Measurements from ENCODE around the gene SLC31A1. TPM values are rescaled to one million over a fixed set of nuclear protein-coding genes. Genes with fewer than 3 reads are reported as not detected.

SLC31A1 gene
- total and polyA plus RNA-seq, 2 donors (not counting 1 experiment from before 2014, with no cell fraction given), result 1.1 to 3.2 TPM

DNA sequence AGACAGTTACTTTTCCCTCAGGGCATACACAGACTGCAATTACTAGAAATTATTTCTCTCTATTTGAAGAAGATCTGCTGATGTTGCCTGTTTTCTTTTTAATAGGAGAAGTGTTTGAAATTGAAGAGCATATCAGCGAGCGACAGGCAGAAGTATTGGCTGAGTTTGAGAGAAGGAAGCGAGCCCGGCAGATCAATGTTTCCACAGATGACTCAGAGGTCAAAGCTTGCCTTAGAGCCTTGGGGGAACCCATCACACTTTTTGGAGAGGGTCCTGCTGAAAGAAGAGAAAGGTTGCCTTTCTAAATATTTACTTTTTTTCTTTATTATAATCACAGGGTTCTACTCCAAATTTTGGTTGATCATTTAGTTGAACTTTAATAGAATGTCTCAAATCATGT, 57.5 kb downstream of the SLC31A1 start:
- CTCF ChIA-PET, result no interaction called here
- intact Hi-C loops (cut with micrococcal nuclease), result loop anchor here (5.0 to 10.0 kb wide), 3 partner anchors 596 to 1797 kb away; partner anchors contain the start of genes DNAJC25, ECPAS and ZNF618
- H3K4me2 ChIP-seq (replicated peaks; ENCODE audit: low read depth, low read length, poor library complexity, severe bottlenecking), result no peak overlapping the region
- H3K4me1 ChIP-seq (ENCODE audit: control insufficient read depth in 2 of 2, insufficient read depth in 2 of 2, low read length in 2 of 2), result peaks cover 9 to 16% of the 10 kb centered on the region in 2 donors
- H2AFZ ChIP-seq (ENCODE audit: insufficient read depth, low read depth, low read length, poor library complexity, severe bottlenecking), result no peak overlapping the region
- Mint-ChIP-seq H3K27ac (no peak overlapping the region), H3K27me3 (no peaks in the 10 kb centered on the region), H3K4me3 (no peak overlapping the region), H3K4me1 (peaks cover 16% of the 10 kb centered on the region), H3K9me3 (ENCODE audit: insufficient read depth) (no peaks in the 10 kb centered on the region)
- H3K27ac ChIP-seq (ENCODE audit: low read length in 2 of 2), result no peak overlapping the region
- ATAC-seq (ENCODE audit: low read depth) (no peak), DNase-seq (no peak)
- H3K9ac ChIP-seq (ENCODE audit: low read length), result no peak overlapping the region
- H3K36me3 ChIP-seq (replicated peaks in 1 of 2; ENCODE audit: control extremely low read depth in 1 of 2, control insufficient read depth in 1 of 2, extremely low read depth in 1 of 2, insufficient read depth in 2 of 2, low read length in 1 of 2), result peaks cover 26 to 56% of the 10 kb centered on the region in 2 experiments
- H3K4me3 ChIP-seq (ENCODE audit: control extremely low read depth in 1 of 5, extremely low read depth in 1 of 5, insufficient read depth in 1 of 5, low read depth in 2 of 5, low read length in 4 of 5), result no peak overlapping the region
- no peaks in the 10 kb centered on the region for H3K27me3 ChIP-seq (replicated peaks in 1 of 4; ENCODE audit: control extremely low read depth in 1 of 4, control insufficient read depth in 3 of 4, insufficient read depth in 4 of 4, low read length in 3 of 4)
- peaks cover 41% of the 10 kb centered on the region for H3K79me2 ChIP-seq (ENCODE audit: control insufficient read depth, insufficient read depth, low read length)
- no peaks in the 10 kb centered on the region for H3K9me3 ChIP-seq (ENCODE audit: control extremely low read depth in 1 of 3, control insufficient read depth in 2 of 3, insufficient read depth in 1 of 3, low read length in 2 of 3)
- peaks cover 5% of the 10 kb centered on the region for H4K20me1 ChIP-seq (ENCODE audit: control insufficient read depth, insufficient read depth, low read length, poor library complexity, severe bottlenecking)
- 87% methylated on average over 4 of the region's 4 CpGs for WGBS (ENCODE audit: insufficient coverage)
- TF ChIP-seq, protein P1, sequence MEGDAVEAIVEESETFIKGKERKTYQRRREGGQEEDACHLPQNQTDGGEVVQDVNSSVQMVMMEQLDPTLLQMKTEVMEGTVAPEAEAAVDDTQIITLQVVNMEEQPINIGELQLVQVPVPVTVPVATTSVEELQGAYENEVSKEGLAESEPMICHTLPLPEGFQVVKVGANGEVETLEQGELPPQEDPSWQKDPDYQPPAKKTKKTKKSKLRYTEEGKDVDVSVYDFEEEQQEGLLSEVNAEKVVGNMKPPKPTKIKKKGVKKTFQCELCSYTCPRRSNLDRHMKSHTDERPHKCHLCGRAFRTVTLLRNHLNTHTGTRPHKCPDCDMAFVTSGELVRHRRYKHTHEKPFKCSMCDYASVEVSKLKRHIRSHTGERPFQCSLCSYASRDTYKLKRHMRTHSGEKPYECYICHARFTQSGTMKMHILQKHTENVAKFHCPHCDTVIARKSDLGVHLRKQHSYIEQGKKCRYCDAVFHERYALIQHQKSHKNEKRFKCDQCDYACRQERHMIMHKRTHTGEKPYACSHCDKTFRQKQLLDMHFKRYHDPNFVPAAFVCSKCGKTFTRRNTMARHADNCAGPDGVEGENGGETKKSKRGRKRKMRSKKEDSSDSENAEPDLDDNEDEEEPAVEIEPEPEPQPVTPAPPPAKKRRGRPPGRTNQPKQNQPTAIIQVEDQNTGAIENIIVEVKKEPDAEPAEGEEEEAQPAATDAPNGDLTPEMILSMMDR (IDR thresholded peaks at IDR 0.05), result no peak
- no peak for TF ChIP-seq EZH2 (IDR thresholded peaks at IDR 0.05; ENCODE audit: borderline replicate concordance, insufficient read depth, low read depth, low read length, poor library complexity, severe bottlenecking)
- POLR2A ChIA-PET, result no interaction called here

DNA sequence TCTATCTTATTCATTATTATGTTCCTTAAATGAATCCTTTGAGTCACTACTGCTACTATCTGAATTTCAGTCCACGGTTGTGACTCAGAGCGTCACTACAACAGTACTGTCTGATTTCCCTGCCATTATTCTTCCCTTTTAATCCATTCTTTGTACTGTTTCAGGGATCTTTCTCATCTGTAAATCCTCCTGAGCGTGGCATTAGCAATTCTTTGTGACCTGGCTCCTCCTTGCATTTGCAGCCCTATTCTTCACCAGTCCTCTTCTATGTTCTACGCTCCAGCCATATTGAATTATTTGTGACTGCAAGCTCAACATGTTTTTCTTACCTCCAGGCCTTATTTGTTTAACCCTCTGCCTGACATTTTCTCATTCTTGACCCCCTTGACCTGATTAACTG, 60.0 kb downstream of the SLC31A1 start:
- H3K4me2 ChIP-seq (replicated peaks; ENCODE audit: low read depth, low read length, poor library complexity, severe bottlenecking), result no peak overlapping the region
- no peak for TF ChIP-seq EZH2 (IDR thresholded peaks at IDR 0.05; ENCODE audit: borderline replicate concordance, insufficient read depth, low read depth, low read length, poor library complexity, severe bottlenecking)
- TF ChIP-seq, protein P1 (IDR thresholded peaks at IDR 0.05), result no peak
- H3K4me1 ChIP-seq (ENCODE audit: control insufficient read depth in 2 of 2, insufficient read depth in 2 of 2, low read length in 2 of 2), result peaks cover 2 to 3% of the 10 kb centered on the region in 2 donors
- peaks cover 33% of the 10 kb centered on the region for H3K79me2 ChIP-seq (ENCODE audit: control insufficient read depth, insufficient read depth, low read length)
- ATAC-seq (ENCODE audit: low read depth), result no peak
- CTCF ChIA-PET, result no interaction called here
- H3K9me3 Mint-ChIP-seq (ENCODE audit: insufficient read depth), result no peaks in the 10 kb centered on the region
- H3K9me3 ChIP-seq (ENCODE audit: control extremely low read depth in 1 of 3, control insufficient read depth in 2 of 3, insufficient read depth in 1 of 3, low read length in 2 of 3), result no peaks in the 10 kb centered on the region
- no peak overlapping the region for H3K27ac Mint-ChIP-seq
- no peak overlapping the region for H3K4me3 Mint-ChIP-seq
- POLR2A ChIA-PET, result no interaction called here
- no peak for DNase-seq
- no peaks in the 10 kb centered on the region for H4K20me1 ChIP-seq (ENCODE audit: control insufficient read depth, insufficient read depth, low read length, poor library complexity, severe bottlenecking)
- H3K9ac ChIP-seq (ENCODE audit: low read length), result no peak overlapping the region
- peaks cover 16% of the 10 kb centered on the region for H3K4me1 Mint-ChIP-seq
- H2AFZ ChIP-seq (ENCODE audit: insufficient read depth, low read depth, low read length, poor library complexity, severe bottlenecking), result no peak overlapping the region
- intact Hi-C loops (cut with micrococcal nuclease), result no loop called here
- H3K27me3 ChIP-seq (replicated peaks in 1 of 4; ENCODE audit: control extremely low read depth in 1 of 4, control insufficient read depth in 3 of 4, insufficient read depth in 4 of 4, low read length in 3 of 4), result no peaks in the 10 kb centered on the region
- WGBS (ENCODE audit: insufficient coverage), result 94% methylated on average over 4 of the region's 4 CpGs
- no peaks in the 10 kb centered on the region for H3K27me3 Mint-ChIP-seq
- H3K4me3 ChIP-seq (ENCODE audit: control extremely low read depth in 1 of 5, extremely low read depth in 1 of 5, insufficient read depth in 1 of 5, low read depth in 2 of 5, low read length in 4 of 5), result no peak overlapping the region
- H3K27ac ChIP-seq (ENCODE audit: low read length in 2 of 2), result no peak overlapping the region
- H3K36me3 ChIP-seq (replicated peaks in 1 of 2; ENCODE audit: control extremely low read depth in 1 of 2, control insufficient read depth in 1 of 2, extremely low read depth in 1 of 2, insufficient read depth in 2 of 2, low read length in 1 of 2), result peaks cover 30 to 79% of the 10 kb centered on the region in 2 experiments

Data from B cell (primary cell).